HG03108 (cell line): ENCODE data around the gene RINL.
A peak's percentile ranks its signal among the peaks of the same experiment; 100 is the strongest.
"Not testable (repeated sequence)": the region's sequence is repeated elsewhere in the genome, so short reads cannot be mapped to it uniquely, and the experiment has no call there.

Experiments
- ATAC-seq: cut with Tn5 transposase; IDR thresholded peaks from one replicate; pipeline ENCODE4 v1.9.1; 2021; ENCODE audit warnings: moderate library complexity; ENCODE audit not compliant: unreplicated experiment

RINL gene

GRCh38 chr19:38878575-38879399 is 712 bp upstream of the RINL start:
- ATAC-seq: no peak

- ATAC-seq: no peak
Observed at GRCh38 chr19:38875656-38876395, 2.2 kb downstream of the RINL start.

DNA sequence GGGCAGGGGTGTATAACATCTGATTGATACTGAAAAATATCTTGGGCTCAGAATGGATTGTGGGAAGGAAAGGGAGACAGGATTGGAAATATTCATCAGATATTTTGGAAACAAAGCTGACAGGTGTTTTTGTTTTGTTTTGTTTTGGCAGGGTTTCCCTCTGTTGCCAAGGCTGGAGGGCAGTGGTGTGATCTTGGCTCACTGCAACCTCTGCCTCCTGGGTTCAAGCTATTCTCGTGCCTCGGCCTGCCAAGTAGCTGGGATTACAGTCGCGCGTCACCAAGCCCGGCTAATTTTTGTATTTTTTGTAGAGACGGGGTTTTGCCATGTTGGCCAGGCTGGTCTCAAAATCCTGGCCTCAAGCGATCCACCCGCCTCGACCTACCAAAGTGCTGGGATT is 4.7 kb downstream of the RINL start:
- not testable (repeated sequence) for ATAC-seq

DNA sequence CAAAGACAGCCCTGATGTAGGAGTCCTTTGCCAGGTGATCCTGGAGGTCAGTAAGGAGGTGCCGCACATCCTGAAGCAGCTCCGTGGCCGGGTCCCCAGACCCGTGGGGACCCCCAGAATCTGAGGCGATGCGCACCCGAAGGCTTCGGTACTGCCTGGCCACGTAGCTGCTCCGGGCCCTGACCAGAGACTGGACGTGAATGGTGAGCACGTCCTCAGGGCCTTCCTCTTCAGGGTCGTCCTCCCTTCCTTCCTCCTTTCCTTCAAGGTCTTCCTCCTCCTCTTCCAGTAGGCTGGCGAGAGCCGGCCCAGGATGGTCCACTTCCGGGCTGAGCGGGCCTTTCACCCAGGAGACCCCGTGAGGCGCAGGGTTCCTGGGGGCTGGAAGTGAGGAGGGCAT is 7.5 kb downstream of the RINL start:
- no peak for ATAC-seq

- peak; percentile 62 for ATAC-seq
Observed at GRCh38 chr19:38869836-38870607, 8.1 kb downstream of the RINL start.

- no peak for ATAC-seq
Observed at GRCh38 chr19:38869160-38869835, 8.8 kb downstream of the RINL start.

DNA sequence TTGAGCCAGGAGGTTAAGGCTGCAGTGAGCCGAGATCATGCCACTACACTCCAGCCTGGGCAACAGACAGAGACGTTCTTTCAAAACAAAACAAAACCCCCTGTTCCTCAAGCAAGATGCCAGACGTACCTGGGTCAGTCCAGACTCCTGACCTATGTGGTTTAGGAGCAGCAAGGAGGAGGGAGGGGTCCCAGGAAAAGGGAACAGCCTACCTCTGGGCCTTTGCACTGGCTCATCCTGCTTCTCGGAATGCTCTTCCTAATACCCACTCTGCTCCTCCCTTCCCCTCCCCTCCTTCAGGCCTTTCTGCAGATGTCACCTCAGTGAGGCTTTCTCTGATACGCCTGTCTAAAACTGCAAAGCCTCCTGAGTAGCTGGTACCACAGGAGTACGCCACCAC is 9.5 kb downstream of the RINL start:
- no peak for ATAC-seq

GRCh38 chr19:38867171-38867780 is 10.8 kb downstream of the RINL start:
- ATAC-seq: no peak

- no peak for ATAC-seq
Observed at GRCh38 chr19:38862321-38863059, 15.6 kb downstream of the RINL start.

DNA sequence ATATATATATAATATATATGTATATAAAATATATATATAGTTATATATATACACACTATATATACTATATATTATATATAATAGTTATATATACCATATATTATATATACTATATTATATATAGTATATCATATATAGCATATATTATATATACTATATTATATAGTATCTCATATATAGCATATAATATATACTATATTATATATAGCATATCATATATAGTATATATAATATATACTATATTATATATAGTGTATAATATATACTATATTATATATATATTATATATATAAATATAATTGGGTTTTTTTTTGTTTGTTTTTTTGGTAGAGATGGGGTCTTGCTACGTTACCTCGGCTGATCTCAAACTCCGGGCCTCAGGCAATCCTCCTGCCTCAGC is 16.7 kb downstream of the RINL start:
- ATAC-seq: no peak

DNA sequence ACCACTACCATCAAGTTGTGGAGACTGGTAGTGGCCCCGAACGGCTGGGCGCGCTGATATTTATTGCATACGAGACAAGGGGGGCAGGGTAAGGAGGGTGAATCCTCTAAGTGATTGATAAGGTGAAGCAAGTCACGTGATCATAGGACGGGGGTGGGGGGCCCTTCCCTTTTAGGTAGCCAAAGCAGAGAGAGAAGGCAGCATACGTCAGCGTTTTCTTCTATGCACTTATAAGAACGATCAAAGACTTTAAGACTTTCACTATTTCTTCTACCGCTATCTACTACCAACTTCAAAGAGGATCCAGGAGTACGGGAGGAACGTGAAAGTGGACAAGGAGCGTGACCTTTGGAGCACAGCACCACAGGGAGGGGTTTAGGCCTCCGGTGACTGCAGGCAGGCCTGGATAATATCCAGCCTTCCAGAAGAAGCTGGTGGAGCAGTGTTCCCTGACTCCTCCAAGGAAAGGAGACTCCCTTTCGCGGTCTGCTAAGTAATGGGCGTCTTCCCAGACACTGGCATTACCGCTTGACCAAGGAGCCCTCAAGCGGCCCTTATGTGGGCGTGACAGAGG is 18.4 kb downstream of the RINL start:
- ATAC-seq: not testable (repeated sequence)

GRCh38 chr19:38856813-38857212 is 21.3 kb downstream of the RINL start:
- no peak for ATAC-seq

GRCh38 chr19:38855751-38856150 is 22.3 kb downstream of the RINL start:
- ATAC-seq: not testable (repeated sequence)

- not testable (repeated sequence) for ATAC-seq
Observed at GRCh38 chr19:38854961-38855360, 23.1 kb downstream of the RINL start.

GRCh38 chr19:38853214-38853613 is 24.9 kb downstream of the RINL start:
- no peak for ATAC-seq

GRCh38 chr19:38852231-38853044 is 25.6 kb downstream of the RINL start:
- ATAC-seq: no peak

- ATAC-seq: peak; percentile 16
Observed at GRCh38 chr19:38851622-38852230, 26.3 kb downstream of the RINL start.

- ATAC-seq: no peak
Observed at GRCh38 chr19:38850976-38851621, 27.0 kb downstream of the RINL start.
